GM19455 (cell line): ENCODE measurements around the gene TNFAIP8L3.
"Not testable (repeated sequence)": the region's sequence is repeated elsewhere in the genome, so short reads cannot be mapped to it uniquely, and the experiment has no call there.

Source experiments
- ATAC-seq: cut with Tn5 transposase; IDR thresholded peaks from one replicate; pipeline ENCODE4 v1.9.1; 2021; ENCODE audit not compliant: unreplicated experiment

TNFAIP8L3 gene

DNA sequence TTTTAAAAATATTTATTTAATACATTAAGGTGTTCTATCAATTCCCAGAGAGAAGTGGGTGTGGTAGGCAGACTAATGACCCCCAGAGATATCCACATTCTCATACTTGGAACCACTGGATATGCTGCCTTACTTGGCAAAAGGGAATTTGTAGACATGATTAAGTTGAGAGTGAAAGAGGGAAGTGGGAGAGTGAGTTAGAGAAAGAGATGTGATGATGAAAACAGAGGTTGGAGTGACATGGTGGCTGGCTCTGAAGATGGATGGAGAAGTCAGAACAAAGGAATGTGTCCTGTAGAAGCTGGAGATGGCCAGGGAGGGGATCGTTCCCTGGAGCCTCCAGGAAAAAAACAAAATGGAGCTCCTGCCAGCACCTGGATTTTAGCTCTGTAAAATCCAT lies 32.0 kb downstream of the TNFAIP8L3 start:
- ATAC-seq = no peak

DNA sequence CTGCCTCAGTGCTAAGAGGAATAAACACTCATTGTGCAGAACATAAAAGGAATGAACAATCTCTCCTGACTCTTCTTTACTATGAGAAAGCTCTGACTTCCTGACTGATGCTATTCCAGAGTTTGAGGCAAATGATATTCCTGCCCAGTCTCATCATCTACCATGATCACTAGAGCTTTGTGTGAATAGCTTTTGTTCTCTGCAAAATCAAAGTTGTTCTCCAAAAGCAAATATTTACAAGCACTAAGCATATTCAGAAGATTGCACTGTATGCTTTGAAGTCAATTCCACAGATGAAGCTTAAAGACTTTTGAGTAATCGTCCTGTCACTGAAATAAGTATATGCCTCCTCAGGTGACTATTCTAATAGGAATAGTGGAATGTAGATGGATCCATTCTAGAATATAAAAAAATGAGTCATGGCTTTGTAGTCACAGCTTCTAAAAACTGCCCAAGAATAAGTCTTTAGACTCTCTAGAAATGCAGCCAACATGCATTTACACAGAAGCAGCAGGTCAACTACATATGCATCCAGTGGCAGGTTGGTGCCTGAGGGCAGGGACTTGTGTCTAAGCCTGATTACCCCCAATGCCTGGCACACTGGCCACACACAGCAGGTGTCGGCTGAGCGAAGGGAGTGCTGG lies 34.6 kb downstream of the TNFAIP8L3 start:
- no peak for ATAC-seq

DNA sequence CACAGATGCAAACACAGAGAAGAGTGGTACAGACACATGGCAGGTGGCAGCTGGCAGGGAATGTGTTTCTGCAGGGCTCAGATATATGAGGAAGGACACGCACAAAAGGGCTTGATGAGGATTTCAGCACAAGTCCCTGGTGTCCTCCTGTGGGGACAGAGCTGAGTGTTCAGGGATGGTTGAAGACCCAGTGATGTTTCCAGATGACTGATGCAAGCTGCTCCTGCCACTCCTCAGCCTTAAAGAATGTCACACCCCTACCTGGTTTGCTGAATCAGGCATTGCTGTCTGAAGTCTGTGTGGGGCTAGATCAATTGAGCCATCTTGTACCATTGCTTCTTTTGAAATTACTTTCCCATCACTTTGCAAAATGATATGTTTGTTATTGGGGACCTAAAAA lies 40.2 kb downstream of the TNFAIP8L3 start:
- no peak for ATAC-seq

DNA sequence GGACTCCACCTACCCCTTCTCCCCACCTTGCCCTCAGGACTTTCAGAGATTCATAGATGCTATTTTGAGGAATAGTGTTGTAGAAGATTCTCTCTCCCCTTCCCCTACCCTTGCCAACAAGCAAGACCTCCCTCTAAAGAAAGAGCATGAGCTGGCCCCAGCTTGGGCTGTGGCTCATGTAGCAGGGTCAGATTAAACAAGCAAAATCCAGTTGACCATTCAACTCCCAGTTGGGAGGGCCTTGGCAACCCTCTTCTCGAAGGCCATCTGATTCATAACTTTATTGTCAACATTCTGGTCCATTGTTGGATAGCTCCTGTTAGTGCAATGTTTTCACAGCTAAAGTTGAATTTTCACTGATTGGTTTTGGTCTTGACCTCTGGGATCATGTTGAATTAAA lies 41.1 kb downstream of the TNFAIP8L3 start:
- no peak for ATAC-seq

DNA sequence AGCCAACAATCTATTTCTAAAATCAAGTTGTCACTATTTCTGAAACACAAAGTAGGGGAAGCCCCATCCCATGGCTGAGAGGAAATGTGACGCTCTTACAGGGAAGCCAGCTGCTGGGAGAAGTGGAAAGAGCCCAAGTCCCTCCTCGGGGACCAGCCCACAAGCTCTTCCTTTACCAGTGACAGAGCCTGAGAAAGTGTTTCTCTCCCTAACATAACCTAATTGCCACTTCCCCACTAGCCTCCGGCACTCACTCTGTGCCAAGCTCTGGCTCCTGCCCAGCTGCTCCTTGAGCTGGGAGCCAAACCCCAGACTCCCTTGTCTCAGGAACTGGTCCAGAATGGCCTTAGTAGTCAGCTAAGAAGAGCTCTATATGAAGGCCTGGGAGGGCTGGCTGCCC lies 42.9 kb downstream of the TNFAIP8L3 start:
- ATAC-seq = no peak

DNA sequence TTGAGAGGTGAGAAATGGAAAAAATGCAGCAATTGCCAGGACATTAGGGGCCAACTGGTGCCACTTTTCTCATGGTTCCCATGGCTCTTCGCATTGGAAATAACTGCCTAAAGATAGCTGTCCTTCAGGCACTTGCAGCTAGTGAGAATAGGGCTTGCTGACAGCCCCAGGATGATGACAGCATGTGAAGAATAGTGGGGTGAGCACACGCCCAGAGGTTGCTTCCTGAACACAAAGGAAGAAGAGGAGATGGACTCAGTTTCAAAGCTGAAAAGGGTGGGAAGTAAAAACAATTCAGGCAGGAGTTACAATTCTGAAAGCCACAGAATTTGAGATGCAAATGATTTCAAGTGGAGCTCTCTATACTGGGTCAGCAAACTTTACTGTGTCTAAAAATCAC lies 45.6 kb downstream of the TNFAIP8L3 start:
- ATAC-seq = no peak

DNA sequence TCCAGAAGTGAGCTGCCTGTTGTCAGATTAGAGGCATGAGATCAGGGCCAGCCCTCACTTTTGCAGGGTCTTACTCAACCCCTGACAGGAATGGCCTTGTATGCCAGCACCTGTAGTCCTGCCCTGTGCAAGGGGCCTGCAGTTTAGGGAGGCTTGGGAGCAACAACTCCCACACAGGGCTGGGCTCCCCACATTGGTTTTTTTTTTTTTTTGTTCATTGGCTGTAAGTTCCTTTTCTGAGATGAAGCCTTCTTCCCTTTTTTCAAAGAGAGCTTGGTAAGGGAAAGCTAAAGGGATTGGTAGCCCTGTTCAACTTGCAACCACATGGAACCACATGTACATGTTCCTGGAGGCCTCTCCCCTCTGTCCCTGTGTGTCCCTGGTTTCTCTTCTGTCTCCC lies 46.4 kb downstream of the TNFAIP8L3 start:
- no peak for ATAC-seq

DNA sequence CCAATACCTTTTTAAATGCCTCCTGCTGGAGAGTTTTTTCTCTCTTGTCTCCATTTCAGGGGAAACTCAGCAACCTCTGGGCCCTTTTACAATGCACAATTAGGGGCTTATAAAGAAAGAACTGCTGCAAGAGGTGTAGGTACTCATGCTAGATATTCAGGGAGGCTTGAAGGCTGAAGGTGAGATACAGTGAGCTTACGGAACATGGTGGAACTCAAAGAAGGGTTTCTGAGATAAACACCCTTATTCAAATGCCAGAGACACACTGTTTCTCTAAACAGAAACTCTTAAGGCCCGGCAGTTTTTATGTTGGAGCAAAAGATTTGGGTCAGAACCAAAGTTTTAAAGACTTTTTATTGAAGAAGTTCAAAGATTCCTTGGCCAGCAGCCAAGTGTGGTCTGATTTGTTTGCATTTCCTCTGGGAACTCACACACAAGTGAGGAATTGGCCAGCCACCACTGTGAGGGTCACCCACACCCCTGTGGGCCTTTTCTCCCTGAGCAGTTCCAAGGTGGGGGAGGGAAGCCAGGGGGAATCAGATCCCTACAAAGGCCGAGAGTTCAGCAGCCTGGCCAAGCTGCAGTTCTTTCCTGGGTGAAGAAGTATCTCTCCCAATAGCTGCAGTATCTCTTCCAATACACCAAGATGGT lies 47.8 kb downstream of the TNFAIP8L3 start:
- ATAC-seq = no peak

DNA sequence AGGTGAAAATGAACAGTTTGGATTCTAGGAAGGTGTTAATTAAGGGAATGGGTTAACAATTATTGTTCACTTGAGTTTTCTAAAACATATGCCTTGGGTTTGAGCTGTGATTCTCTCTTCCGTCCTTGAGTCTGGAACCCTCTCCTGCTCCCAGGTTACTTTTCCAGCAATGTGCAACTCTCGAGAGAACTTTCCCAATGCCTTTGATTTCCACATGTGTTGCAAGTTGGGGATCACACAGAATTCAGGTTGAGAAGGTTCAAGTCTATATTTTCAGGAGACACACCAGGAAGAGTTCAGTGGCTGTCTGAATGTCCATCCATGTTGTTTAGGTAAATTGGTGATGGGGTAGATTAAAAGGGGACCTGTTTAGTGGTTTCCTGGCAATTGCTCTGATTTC lies 48.7 kb downstream of the TNFAIP8L3 start:
- no peak for ATAC-seq

DNA sequence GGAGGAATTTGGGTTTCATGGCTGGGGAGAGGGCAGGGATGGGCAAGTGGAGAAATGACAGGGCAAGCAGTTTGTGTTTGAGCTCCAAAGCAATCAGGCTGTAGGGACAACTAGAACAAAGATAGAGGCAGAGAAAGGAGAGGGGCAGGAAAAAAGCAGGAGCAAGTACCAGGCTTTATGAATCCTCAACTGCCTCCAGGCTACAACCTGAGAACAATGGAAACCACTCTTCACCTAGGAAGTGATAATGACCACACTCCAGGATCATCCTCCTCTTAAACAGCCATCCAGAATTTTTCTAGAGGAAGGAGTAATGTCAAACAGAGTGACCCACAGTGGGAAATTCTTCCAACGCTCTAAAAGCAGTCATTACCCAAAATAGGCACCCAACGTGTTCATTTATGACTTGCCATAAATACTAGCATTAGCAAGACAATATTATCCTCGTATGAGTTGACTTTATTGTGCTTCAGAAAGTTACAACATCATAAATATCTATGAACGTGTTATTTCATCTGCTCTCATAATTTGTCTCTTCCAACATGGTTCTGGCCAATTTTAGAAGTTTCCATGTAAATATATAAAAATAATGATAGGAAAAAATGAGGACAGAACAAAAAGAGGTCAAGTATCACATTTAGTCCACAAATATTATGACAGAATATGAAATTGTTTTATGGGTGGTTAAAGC lies 50.5 kb downstream of the TNFAIP8L3 start:
- no peak for ATAC-seq

DNA sequence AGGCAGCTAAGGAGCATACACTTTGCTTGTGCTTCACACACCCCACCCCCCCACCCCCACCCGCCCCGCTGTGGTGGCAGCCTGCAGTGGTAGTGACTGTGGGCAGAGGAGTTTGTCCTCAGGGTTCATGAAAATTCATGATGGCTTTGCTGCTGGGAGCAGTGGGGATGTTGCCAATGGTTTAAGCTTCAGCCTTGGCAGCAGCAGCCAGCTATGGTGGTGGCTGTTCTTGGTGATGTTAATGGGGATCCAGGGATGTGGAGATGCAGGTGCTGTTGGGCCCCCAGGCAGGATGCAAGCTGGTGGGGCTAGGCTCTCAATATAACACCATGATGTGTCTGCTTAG lies 55.8 kb downstream of the TNFAIP8L3 start:
- ATAC-seq = no peak

DNA sequence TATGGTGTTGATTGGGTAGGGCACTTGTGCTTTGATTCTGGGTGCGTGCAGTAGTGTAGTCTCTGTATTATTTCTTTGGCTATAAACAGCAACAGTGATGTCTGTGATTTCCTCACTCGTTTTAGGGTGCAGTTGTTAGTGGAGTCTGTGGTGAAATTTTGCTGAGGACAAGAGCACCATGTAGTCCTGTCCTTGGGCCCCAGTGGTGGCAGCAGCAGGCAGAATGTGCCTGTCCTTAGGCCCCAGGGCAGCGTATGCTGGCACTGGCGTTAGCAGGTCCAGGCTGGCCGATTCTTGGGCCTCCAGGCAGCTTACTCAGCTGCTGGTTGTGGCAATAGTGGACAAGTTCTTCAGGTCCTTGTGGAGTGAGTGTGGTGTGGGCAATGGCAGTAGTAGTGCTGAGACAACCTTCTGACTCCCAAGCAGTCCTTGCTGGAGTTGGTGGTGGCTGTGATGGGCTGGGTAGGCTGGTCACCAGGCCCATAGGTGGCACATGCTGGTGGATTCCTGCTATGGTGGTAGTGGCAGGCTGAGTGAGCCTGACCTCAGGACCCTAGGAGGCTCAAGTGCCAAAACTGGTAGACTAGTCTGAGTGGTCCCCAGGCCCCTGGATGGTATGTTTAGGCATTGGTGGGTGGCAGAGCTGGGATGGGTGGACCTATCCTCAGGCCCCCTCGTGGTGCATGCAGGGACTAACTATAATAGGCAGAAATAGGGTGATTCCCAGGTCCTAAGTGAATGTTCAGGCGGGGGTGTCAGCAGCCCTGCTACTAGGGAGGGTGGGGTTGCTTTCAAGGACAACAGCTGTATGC lies 56.3 kb downstream of the TNFAIP8L3 start:
- no peak for ATAC-seq

DNA sequence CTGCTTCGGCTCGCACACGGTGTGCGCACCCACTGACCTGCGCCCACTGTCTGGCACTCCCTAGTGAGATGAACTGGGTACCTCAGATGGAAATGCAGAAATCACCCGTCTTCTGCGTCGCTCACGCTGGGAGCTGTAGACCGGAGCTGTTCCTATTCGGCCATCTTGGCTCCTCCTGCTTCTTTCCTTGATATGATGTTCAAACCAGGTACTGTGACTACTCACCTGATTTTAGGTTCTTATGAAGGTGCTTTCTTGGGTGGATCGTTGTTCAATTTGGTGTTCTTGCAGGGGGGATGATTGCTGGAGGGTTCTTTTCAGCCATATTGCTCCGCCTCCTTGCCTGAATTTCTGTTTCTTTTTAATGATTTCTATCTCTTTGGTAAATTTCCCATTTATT lies 57.2 kb downstream of the TNFAIP8L3 start:
- not testable (repeated sequence) for ATAC-seq

DNA sequence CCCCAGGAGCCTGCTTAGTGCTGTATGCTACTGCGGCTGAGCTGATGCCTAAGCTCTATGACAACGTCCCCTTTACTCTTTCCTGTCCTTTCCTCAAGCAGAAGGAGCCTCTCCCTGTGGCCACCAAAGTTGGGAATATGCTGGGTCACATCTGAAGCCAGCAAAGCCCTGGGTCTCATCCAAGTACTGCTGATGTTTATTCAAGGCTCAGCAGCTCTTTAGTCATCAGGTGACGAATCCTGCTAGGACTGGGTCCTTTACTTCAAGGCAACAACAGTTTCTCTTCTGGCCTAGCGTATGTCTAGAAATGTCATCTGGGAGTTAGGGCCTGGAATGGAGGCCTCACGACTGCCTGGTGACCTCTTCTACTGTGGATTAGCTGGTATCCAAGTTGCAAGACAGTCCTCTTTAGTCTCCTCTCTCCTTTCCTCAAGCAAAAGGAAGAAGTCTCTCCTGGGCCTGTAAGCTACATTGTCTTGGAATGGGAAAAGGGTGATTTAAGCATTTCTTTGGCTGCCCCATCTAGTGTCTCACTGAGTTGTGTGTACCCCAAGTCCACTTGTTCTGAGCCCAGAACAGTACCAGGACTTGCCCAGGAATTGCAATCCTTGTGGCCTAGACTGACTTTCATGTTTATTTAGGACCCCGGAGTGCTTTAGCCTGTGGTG lies 63.9 kb downstream of the TNFAIP8L3 start:
- no peak for ATAC-seq

DNA sequence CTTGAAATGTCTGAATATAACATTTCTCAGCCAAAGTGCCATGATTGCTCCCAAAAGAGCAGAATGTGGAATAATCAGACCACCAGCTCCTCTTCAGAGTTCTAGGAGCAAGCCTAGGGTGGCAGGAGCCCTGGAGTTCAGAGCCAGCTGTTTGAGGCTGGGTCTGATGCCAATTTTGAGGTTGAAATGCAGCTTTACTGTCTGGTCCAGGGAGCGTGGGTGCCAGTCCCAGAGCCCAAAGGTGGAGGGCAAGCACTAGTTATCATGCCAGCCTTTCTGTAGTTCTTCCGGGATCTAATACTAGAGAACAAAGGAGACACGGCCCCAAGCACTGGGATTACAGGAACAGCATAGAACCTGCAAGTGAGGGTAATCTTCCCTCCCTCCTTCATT lies 69.3 kb downstream of the TNFAIP8L3 start:
- no peak for ATAC-seq

DNA sequence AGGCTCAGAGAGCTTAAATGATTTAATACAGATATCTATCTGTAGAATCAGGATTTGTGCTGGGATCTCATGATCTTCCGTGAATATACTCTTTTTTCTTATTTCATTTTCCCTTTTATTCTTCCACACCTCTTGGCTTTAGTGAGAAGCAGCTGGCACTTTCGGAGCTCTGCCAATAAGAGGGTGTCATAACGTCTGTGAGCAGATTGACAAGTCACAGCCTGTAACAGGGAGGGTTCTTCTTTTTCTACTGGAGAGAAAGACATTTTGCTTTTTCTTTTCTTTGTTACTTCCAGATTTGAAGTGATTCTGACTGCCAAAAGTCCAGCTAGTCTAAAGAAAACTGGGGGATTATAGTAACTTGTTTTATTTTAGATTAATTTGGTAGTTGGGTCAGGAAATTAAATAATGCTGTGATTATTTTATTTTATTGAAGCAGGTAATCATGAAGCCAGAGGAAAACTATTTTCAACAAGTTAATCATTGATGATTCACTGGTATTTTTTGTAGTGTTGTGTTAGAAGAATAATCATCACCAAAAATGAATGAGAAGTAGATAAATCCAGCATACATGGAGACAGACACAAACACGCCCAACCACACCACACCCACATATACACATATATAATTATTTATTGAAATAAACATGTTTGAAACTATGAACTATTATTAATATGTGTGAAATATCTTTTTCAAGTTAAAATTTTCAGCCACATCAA lies 69.8 kb downstream of the TNFAIP8L3 start:
- no peak for ATAC-seq

DNA sequence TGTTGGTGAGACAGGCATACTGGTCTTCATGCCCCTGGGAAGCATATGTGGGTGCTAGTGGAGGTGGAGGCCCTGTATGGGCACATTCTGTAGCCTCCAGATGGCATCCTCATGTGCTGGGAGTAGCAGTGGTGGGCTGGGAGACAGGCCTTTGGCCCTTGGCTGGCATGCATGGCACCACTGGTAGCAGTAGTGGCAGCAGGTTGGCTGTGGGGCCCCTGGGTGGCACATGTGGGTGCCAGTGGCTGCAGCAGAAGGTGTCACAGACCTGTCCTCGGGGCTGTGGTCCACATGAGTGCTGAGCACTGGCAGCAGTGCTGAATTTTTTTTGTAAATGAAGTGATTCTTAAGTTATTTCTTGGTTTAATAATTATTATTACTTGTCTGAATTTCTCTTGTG lies 71.2 kb downstream of the TNFAIP8L3 start:
- no peak for ATAC-seq

DNA sequence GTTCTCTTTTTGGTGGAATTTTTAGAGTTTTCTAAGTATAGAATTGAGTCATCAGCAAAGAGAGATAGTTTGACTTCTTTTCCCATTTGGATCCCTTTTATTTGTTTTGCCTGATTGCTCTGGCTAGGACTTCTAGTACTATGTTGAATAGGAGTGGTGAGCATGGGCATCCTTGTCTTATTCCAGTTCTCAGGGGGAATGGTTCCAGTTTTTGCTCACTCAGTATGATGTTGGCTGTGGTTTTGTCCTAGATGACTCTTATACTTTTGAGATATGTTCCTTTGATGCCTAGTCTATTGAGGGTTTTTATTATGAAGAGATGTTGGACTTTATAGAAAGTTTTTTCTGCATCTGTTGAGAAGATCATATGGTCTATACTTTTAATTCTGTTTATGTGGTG lies 72.5 kb downstream of the TNFAIP8L3 start:
- no peak for ATAC-seq

DNA sequence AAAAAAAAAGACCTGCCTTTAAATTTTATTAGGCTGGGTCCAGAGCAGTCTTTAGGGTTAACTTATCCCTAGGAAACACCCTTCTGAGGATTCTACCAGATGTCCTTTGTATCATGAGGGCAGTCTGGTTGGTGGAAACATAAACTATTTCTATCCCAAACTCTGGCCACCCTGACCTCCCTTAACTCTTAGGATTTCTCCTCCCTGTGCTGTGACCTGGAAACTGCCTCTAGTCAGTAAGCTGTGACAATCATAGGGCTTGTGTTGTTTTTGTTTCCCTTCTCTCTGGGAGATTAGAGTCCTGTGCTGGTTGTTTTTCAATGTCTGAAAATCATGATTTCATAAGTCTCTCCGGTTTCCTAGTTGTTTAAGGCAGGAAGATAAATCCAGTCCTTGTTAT lies 78.1 kb downstream of the TNFAIP8L3 start:
- no peak for ATAC-seq

DNA sequence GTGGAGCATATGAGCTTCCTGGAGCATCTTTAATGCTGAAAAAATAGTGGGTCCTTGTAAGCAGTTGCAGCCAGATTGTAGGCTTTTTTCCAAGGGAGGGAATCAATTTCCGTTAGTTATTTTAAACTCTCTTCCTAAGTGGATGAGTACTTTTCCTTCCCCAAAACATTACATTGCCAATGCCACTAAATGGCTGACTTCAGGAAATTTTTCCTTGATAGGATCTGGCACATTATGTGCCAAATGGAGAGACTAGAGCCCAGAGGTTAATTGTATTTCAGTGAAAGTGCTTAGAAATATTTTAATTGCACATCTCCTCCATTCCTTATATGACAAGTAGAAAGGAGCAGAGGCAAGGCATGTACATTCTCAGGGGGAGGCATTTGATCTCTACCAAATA lies 83.5 kb downstream of the TNFAIP8L3 start:
- no peak for ATAC-seq
